T-helper 1 cell treated with Interleukin-12 subunit alpha and Interleukin-12 subunit beta and Interleukin-4 antibody, amounts not matched to agents 30 ng/mL and 1 ng/mL, for 36 hours (primary cell): Measurements from ENCODE around the gene ARIH1. TPM values are rescaled to one million over a fixed set of nuclear protein-coding genes. Genes with fewer than 3 reads are reported as not detected.
"Not testable (repeated sequence)": the region's sequence is repeated elsewhere in the genome, so short reads cannot be mapped to it uniquely, and the experiment has no call there.

Source experiments
- intact Hi-C: fragments of 100-400 bp; cut with micrococcal nuclease; formaldehyde crosslinking; loops from one replicate; pipeline ENCODE4 v1.15.1; 2024
- total RNA-seq: library from RNA; stranded (reverse); gene quantifications from 2 replicates; pipeline ENCODE4 v1.2.3, GENCODE V29; 2022

The ARIH1 gene, protein sequence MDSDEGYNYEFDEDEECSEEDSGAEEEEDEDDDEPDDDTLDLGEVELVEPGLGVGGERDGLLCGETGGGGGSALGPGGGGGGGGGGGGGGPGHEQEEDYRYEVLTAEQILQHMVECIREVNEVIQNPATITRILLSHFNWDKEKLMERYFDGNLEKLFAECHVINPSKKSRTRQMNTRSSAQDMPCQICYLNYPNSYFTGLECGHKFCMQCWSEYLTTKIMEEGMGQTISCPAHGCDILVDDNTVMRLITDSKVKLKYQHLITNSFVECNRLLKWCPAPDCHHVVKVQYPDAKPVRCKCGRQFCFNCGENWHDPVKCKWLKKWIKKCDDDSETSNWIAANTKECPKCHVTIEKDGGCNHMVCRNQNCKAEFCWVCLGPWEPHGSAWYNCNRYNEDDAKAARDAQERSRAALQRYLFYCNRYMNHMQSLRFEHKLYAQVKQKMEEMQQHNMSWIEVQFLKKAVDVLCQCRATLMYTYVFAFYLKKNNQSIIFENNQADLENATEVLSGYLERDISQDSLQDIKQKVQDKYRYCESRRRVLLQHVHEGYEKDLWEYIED
- total RNA-seq: 119 and 123 TPM in 2 replicates

DNA sequence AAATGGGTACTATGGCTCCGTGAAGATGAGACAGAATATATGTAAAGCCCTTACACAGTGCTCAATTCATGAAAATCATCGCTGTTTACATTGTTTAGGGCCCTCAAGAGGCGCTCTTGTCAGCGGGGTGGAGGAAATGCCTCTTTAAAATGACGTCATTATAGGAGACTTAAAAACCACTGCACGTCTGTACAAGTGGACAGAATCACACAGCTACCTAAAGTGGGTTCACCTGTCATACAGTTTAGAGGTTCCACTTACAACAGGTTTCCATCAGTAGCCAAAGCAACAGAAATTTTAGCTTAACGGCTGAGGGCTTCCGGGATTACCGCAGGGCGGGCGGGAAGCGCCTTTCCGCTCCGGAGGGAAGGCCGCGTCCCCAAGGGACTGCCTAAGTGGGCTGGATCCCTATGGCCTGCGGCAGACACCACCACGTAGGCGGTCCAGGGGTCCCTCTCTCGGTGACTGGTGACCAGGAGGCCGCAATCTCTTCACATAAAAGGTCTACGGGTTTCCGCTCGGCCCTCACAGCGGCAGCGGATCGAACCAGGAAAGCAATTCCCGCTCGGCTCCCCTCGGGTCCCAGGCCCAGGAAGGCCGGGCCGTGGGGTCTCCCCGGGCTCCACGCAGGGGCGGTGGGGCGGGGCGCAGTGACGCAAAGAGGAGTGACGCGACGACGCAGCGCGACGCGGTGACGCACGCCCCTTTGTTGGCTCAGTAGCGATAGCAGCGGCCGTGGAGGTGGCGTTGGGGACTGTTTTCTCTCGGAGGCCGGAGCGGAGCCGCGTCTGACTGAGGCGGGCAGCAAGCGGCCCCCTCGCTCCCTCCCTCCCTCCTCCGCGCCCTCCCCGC lies at the start of gene ARIH1:
Gene ARIH1 (plus strand): TSS at position 717 of the 852 bp plus-strand sequence. CDS start 310 bp downstream, outside the sequence.
- intact Hi-C loops: loop anchor here (1.0 to 10.0 kb wide), 13 partner anchors 12 to 1521 kb away; partner anchors contain the start of genes ADPGK, BBS4, HEXA and HIGD2B

DNA sequence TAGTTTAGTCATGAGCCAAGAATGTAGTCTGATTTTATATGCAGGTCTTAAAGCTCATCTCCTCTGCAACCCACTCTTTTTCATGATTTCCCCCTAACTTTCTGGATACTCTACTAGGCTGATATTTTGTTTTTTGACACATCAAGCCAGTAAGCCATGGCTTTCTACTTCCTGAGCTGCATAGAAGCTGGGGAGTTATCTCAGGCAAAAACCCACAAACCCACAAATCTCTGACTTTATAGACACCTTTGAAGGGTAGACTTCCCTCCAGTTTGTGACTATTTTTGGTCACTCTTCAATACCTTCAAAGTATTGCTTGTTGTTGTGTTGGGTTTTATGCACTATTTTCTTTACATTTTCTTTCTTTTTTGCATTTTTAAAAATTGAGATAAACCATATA lies 47.4 kb upstream of the ARIH1 start:
- intact Hi-C loops: no loop called here

DNA sequence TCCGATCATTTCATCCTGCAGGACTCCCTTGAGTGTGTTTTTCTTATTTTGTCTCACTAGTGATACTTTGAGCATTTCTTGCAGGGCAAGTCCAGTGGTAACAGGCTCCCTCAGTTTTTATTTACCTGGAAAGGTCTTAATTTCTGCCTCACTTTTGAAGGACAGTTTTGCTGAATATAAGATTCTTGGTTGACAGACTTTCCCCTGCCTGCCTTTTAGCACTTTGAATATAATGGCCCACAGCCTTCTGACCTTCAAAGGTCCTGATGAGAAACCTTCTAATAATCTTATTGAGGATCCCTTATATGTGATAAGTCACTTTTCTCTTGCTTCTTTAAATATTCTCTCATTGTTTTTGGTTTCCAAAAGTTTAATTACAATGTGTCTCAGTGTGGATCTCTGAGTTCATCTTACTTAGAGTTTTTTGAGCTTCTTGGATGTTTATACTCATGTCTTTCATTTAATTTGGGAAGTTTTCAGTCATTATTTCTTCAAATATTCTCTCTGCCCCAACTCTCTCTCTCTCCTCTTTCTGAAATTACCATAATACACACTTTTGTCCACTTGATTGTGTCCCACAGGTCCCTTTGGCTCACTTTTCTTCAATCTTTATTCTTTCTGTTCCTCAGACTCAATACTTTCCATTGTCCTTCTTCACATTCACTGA lies 36.3 kb upstream of the ARIH1 start:
- intact Hi-C loops: no loop called here

DNA sequence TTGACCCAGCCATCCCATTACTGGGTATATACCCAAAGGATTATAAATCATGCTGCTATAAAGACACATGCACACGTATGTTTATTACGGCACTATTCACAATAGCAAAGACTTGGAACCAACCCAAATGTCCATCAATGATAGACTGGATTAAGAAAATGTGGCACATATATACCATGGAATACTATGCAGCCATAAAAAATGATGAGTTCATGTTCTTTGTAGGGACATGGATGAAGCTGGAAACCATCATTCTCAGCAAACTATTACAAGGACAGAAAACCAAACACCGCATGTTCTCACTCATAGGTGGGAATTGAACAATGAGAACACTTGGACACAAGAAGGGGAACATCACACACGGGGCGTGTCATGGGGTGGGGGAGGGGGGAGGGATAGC lies 31.3 kb upstream of the ARIH1 start:
- intact Hi-C loops: not testable (repeated sequence)

DNA sequence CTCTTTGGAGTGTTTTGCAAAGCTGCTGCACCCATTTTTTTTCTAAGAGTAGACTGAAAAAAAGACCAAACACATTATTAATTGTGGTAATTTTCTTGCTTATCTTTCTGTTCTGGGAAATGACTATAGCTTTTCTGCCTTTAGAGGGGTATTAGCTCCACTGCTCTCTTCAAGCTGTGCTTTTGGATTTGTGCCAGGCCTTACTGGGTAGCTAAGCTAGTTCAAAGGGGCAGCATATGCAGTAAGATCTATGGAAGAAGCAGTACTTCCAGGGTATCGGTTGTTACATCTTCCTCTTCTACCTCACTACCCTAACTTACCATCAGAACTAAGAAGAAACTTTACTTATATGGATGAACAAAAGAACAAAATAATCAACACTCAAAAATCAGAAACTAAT lies 28.7 kb upstream of the ARIH1 start:
- intact Hi-C loops: no loop called here

DNA sequence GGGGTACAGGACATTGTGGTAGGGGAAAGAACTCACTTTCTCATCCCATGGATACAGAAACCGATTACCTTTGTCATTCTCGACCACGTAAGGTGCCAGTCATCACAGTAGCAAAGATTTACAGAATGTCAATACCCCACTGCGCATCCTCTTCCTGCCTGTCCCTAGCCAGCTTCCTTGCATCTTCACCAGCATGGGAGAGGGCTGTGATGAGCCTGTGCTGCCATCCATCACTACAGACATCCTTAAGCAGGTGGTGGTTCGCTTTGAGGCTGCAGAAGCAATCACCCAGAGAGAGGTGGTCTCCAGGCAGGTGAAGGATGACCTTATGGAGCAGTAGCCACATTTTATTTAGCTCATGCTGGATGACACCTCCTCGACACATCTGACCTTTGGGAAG lies 23.3 kb upstream of the ARIH1 start:
- intact Hi-C loops: no loop called here

DNA sequence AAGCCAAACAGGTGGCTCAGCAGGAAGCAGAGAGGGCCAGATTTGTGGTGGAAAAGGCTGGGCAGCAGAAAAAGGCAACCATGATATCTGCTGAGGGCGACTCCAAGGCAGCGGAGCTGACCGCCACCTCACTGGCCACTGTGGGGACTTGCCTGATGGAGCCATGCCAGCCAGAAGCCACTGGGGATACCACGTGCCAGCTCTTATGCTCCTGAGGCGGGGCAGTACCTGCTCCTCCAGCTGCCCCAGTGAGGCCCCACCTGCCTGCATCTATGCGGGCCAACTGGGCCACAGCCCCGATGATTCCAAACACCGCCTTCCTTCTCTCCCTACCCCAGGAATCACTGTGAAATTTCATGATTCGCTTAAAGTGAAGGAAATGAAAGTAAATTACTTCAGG lies 22.9 kb upstream of the ARIH1 start:
- intact Hi-C loops: no loop called here

DNA sequence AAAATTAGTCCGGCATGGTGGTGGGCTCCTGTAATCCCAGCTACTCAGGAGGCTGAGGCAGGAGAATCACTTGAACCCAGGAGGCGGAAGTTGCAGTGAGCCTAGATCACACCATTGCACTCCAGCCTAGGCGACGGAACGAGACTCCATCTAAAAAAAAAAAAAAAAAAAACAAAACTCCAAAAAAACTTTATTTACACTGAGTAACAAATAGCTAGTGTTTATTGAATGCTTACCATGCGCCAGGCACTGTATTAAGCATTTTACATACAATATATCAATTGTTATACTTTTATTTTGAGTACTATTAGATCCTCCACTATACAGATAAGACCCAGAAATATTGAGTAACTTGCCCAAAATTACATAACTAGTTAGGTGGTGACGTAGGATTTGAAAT lies 17.4 kb upstream of the ARIH1 start:
- intact Hi-C loops: no loop called here

DNA sequence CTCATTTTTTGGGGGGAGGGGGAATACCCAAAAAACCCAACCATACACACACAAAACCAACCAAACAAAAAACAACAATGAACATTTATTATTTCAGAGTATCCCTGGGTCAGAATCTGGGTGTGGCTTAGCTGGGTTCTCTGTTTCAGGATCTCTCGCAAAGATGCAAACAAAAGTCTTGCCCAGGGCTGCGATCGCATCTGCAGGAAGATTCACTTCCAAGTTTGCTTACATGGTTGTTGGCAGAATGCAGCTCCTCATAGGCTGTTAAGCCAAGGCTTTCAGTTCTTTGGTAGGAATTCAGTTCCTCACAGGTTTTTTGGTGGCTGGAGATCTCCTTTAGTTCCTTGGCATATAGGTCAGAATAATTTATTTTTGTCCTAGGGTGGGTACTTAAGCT lies 13.7 kb upstream of the ARIH1 start:
- intact Hi-C loops: no loop called here

DNA sequence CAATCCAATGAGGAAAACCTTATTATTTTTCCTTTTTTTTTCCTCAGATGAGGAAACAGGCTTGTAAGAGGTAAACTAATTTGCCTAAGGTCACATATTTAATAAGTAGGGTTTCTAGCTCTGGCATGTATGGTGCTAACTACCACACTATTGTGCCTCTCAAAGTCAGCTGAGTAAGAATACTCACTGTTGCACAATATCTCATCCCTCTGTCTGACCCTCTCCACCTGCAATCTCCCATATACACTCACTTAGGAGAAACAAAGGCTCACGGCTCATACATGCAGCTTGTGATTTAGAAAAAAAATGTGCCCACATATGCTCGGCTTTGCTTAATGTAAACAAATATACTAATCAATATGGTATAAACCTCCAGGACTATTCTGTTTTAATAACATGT lies 10.4 kb upstream of the ARIH1 start:
- intact Hi-C loops: no loop called here

DNA sequence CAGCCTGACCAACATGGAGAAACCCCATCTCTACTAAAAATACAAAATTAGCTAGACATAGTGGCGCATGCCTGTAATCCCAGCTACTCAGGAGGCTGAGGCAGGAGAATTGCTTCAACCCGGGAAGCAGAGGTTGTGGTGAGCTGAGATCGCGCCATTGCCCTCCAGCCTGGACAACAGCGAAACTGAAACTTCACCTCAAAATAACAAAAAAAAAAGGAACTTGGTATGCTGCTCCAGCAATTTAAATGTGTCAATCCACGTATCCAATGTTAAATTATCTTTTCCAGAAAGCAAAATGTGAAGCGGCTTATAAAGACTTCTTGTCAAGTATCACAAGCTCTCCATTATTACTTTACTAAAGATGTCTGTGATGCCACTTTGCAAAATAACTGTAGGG lies 9.9 kb upstream of the ARIH1 start:
- intact Hi-C loops: no loop called here

DNA sequence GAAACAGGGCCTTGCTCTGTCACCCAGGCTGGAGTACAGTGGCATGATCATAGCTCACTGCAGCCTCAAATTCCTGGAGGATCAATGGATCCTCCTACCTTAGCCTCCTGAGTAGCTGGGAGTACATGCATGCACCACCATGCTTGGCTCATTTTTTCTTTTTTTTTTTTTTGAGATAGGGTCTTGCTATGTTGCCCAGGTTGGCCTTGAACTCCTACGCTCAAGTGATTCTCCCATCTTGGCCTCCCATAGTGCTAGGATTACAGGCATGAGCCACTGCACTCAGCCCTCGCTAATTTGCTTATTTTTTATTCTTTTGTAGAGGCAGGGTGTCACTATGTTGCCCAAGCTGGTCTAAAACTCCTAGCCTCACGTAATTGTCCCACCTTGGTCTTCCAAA lies 6.0 kb upstream of the ARIH1 start:
- intact Hi-C loops: no loop called here

DNA sequence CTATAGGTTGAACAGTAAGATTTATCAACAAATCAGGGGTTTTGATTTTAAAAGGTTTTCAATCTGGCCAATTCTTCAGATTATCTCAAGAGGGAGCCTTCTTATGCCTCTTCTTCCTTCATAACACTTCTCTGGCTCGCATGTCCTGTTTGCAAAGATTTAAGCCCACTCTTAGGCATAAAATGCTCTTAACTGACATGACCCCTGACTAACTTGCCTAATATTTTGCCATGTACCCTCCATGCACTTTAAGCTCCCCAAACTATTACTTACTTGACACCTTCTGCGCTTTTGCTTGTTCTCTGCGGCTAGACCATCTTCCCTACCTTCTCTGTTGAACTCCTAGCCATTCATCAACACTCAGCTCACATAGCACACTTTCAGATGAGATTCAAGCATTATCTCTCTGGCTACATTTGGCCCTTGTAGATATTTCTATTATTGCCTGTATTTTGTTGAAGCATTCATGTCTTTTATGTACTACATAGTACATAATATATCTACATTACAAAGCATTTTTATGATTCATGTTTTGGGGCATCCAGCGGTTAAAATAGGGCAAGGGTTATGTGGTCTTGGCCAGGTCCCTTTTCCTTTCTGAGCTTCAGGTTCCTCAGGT lies 1.0 kb upstream of the ARIH1 start:
- intact Hi-C loops: loop anchor here (1.0 to 10.0 kb wide), 10 partner anchors 11 to 1522 kb away; partner anchors contain the start of genes BBS4, HEXA, HIGD2B and MYO9A

DNA sequence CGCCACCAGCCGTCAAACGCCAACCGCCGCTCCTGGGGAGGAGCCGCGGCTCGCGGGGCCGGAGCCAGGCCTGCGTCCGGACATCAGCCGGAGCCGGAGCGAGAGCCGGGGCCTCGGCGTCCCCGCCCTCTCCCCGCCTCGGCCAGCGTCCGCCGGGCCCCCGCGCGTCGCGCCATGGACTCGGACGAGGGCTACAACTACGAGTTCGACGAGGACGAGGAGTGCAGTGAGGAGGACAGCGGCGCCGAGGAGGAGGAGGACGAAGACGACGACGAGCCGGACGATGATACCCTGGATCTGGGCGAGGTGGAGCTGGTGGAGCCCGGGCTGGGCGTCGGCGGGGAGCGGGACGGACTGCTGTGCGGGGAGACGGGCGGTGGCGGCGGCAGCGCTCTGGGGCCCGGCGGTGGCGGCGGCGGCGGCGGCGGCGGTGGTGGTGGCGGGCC lies 359 bp downstream of the ARIH1 start:
- intact Hi-C loops: loop anchor here (1.0 to 10.0 kb wide), 4 partner anchors 162 to 1520 kb away; partner anchors contain the start of genes ADPGK, PML and STOML1

DNA sequence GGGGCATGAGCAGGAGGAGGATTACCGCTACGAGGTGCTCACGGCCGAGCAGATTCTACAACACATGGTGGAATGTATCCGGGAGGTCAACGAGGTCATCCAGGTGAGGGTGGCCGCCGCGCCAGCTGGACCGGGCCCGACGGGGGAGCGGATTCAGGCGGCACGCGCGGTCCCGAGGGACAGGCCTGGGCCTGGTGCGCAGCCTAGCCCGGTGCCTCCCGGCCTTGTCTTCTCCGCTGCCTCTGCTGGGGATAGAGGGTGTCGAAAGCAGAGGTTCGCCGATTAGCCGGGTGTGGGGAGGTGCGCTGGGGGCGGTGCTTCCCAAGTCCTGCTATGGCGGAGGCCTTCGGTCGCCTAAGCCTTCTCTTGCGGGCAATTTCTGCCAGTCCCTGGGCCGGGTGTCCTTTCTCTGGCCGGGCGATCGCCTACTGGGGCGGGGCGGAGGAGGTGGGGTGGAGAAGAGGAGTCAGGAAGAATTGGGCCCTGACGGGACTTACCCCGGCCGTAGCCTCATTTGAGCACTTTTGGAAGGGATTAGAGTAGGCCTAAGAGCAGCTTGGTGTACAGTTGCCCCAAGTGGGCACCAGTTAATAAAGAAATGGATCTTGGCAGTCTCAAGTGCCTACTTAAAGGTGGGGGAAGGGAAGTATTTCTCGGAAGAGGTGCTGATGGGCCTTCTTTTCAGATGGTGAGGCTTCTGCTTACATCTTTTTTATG lies 940 bp downstream of the ARIH1 start:
- intact Hi-C loops: loop anchor here (1.0 to 10.0 kb wide), 6 partner anchors 163 to 1520 kb away; partner anchors contain the start of genes ADPGK, NPTN, PML and STOML1

DNA sequence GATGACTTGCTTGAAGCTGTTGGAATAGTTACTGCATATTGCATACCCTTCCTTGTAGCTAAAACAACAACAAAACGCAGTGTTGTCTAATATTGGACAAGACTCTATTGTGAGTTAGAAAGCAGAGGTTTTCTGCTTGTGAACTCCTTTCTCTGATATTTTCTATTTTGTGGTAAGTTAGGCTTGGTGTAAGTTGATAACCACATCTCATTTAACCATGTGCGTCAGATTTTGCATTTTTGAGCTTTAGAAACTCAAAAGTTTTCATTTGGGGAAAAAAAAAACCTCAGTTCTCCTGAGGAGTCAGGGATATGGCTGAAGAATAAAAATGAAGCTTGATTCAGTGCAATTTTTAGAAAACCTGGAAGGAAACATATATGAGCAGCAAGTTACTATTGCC lies 1.5 kb downstream of the ARIH1 start:
- intact Hi-C loops: loop anchor here (1.0 to 10.0 kb wide), 4 partner anchors 249 to 1519 kb away; partner anchors contain the start of genes ADPGK, NPTN, PML and STOML1

DNA sequence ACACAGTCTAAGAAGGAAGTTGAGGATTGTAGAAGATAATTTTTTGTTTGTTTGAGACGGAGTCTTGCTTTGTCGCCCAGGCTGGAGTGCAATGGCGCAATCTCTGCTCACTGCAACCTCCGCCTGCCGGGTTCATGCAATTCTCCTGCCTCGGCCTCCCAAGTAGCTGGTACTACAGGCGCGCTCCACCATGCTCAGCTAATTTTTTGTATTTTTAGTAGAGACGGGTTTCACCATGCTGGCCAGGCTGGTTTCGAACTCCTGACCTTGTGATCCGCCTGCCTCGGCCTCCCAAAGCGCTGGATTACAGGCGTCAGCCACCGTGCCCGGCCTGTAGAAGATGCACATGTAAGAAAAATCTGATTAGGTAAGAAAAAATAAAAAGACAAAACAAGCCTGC lies 2.2 kb downstream of the ARIH1 start:
- intact Hi-C loops: loop anchor here (5.0 to 10.0 kb wide), 2 partner anchors 1156 to 1518 kb away; partner anchors contain the start of genes NPTN, PML and STOML1

DNA sequence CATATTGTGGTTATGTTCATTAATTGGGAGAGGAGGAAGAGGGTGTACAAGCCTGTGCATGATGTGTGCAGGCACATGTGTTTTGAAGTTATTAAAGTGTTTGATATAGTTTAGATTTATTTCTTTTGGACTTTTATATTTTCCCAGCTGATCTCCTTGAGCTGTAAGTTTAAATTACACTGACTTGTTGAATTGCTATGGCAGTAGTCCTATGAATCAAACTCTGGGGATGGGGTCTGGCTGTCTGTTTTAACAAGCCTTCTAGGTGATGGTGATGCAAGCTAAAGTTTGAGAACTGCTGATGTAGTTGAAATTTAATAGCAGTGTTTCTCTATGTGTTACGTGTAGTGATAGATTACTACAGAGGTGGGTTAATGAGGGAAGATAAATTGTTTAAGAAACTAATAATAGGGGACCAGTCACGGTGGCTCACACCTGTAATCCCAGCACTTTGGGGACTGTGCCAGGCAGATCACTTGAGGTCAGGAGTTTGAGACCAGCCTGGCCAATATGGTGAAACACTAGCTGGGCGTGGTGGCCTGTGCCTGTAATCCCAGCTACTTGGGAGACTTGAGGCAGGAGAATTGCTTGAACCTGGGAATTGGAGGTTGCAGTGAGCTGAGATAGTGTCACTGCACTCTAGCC lies 7.0 kb downstream of the ARIH1 start:
- intact Hi-C loops: no loop called here

DNA sequence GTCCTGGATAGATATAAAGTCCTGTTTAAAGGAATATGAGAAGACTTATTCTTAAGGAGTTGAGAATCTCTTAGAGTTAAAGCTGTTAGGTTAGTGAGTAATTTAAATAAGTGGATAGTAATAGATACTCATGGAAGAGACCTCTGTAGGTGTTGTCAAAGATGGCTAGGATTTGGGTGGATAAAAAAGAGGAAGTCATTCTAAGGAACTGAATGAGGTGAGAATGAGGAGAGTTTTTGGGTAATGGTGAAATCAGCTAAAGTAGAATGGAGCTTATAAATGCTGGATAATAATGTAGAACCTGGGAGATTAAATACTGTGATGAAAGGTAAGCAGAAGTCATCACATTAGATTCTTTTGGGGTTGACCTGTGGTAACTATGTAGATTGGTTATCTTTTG lies 8.1 kb downstream of the ARIH1 start:
- intact Hi-C loops: no loop called here
